MM.1S (cell line): ENCODE data around the gene DTHD1.

ENCODE experiments used
- EZH2 ChIP-seq: fragments of 300-600 bp; sonication (generic); optimal IDR thresholded peaks from 2 replicates; pipeline ENCODE3; 2017; ENCODE audit warnings: low read depth, mild to moderate bottlenecking, antibody characterized with exemption, low read length, mixed read lengths
- EZH2phosphoT487 ChIP-seq: fragments of 300-600 bp; sonication (generic); IDR thresholded peaks from 2 replicates; pipeline ENCODE4 v1.6.1; 2018; ENCODE audit warnings: antibody characterized with exemption, low read length
- TF ChIP-seq, protein P1 (sequence below): fragments of 300-600 bp; sonication (generic); IDR thresholded peaks from 2 replicates; pipeline ENCODE4 v1.5.1; 2016; ENCODE audit warnings: antibody characterized with exemption, low read length, mixed read lengths

DNA sequence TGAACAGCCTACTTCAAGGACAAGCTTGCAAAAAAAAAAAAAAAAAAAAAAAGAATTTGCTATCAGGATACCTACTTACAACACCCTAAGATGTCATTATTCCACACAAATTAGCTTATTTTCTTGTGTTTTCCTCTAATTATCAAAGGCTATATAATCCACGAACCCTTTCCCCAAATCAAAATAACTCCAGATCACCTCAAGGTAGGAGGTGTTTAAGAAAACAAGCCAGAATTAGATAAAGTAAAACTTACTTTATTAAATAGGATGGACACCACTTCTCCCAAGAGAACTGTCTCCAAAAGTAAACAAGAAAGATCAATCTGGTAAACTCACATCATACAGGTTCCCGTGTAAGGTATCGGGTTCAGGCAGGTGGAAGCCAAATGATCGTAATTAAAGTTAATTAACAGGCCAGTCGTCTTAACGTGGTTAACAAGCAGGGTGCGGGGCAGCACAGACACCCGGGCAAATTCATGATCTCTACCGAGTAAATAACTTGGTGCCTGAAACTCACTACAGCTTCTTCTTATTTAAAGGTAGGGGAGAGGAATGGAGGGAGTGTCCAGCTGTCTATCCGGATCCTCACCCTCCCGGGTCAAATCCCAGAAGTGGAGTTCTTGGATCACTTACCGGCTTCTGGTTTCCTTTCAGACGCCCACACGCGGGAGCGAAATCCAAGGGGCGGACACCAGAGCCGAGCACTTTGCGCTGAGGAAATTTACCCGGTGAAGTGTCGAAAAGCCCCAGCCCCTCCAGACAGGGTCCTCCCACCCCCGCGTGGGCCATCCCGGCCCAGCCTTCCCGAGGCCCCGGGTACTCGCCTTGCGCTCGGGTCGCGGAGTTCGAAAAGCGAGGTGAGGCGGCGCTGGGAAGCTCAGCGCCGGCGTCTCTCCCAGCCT is 37.8 kb upstream of the DTHD1 start:
- TF ChIP-seq, protein P1, sequence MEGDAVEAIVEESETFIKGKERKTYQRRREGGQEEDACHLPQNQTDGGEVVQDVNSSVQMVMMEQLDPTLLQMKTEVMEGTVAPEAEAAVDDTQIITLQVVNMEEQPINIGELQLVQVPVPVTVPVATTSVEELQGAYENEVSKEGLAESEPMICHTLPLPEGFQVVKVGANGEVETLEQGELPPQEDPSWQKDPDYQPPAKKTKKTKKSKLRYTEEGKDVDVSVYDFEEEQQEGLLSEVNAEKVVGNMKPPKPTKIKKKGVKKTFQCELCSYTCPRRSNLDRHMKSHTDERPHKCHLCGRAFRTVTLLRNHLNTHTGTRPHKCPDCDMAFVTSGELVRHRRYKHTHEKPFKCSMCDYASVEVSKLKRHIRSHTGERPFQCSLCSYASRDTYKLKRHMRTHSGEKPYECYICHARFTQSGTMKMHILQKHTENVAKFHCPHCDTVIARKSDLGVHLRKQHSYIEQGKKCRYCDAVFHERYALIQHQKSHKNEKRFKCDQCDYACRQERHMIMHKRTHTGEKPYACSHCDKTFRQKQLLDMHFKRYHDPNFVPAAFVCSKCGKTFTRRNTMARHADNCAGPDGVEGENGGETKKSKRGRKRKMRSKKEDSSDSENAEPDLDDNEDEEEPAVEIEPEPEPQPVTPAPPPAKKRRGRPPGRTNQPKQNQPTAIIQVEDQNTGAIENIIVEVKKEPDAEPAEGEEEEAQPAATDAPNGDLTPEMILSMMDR, result no peak
- TF ChIP-seq EZH2, result no peak
- no peak for TF ChIP-seq EZH2phosphoT487
